ENCODE data around the gene CD9. TPM values are rescaled to one million over a fixed set of nuclear protein-coding genes. Genes with fewer than 3 reads are reported as not detected.

The CD9 gene
- polyA plus RNA-seq, 3 donors: 7.6 to 323 (median 7.7) TPM

- Mint-ChIP-seq H3K27me3 (ENCODE audit: low read depth in 3 of 3) (peaks cover 8 to 18% (median 14%) of the 10 kb centered on the region in 3 donors), H3K36me3 (peaks cover 2 to 8% of the 10 kb centered on the region in 2 donors), H3K27ac (peak overlapping the region in 4 of 7 donors; percentile 6 to 57 (median 36)), H3K4me3 (peak overlapping the region; percentile 54 to 64), H3K9me3 (peaks cover 0 to 3% (median 0%) of the 10 kb centered on the region in 7 donors), H3K4me1 (peaks cover 42% of the 10 kb centered on the region)
- 57% methylated on average over 2 of the region's 16 CpGs for WGBS (ENCODE audit: insufficient coverage)
- no peak overlapping the region for H3K4me2 ChIP-seq (replicated peaks; ENCODE audit: extremely low read depth, low read length, poor library complexity, severe bottlenecking)
- no peaks in the 10 kb centered on the region for H4K20me1 ChIP-seq (ENCODE audit: insufficient read depth, low read length)
- H3K9ac ChIP-seq (ENCODE audit: insufficient read depth, low read length, poor library complexity, severe bottlenecking): no peak overlapping the region
- peak overlapping the region; percentile 59 for H2AFZ ChIP-seq (ENCODE audit: insufficient read depth, low read depth, low read length, poor library complexity, severe bottlenecking)
- no peak for TF ChIP-seq CTCF (IDR thresholded peaks at IDR 0.05)
- no peak overlapping the region for H3K27ac ChIP-seq (ENCODE audit: low read depth in 1 of 2, low read length in 2 of 2)
- no peaks in the 10 kb centered on the region for H3K9me3 ChIP-seq (replicated peaks in 1 of 2; ENCODE audit: control insufficient read depth in 1 of 2, insufficient read depth in 1 of 2, low read length in 2 of 2)
- H3K4me3 ChIP-seq (replicated peaks in 1 of 3; ENCODE audit: low read depth in 2 of 3, low read length in 3 of 3): no peak overlapping the region
- H3K36me3 ChIP-seq (replicated peaks in 1 of 2; ENCODE audit: control insufficient read depth in 1 of 2, insufficient read depth in 2 of 2, low read length in 2 of 2): no peaks in the 10 kb centered on the region
- H3K79me2 ChIP-seq (ENCODE audit: insufficient read depth, low read length): no peaks in the 10 kb centered on the region
- DNase-seq: no peak
- intact Hi-C loops (cut with micrococcal nuclease): no loop called here
- peaks cover 7 to 17% of the 10 kb centered on the region in 2 donors for H3K4me1 ChIP-seq (ENCODE audit: control insufficient read depth in 1 of 2, insufficient read depth in 2 of 2, low read length in 2 of 2)
- H3K27me3 ChIP-seq (ENCODE audit: control insufficient read depth in 2 of 2, insufficient read depth in 2 of 2, low read length in 2 of 2): no peaks in the 10 kb centered on the region
These were observed 38.9 kb upstream of the CD9 start for GRCh38 chr12:6161124-6161882.

GRCh38 chr12:6163416-6164060, 36.7 kb upstream of the CD9 start:
- no peak for DNase-seq
- no peak overlapping the region for H3K27ac ChIP-seq (ENCODE audit: low read depth in 1 of 2, low read length in 2 of 2)
- no peaks in the 10 kb centered on the region for H4K20me1 ChIP-seq (ENCODE audit: insufficient read depth, low read length)
- no peaks in the 10 kb centered on the region for H3K79me2 ChIP-seq (ENCODE audit: insufficient read depth, low read length)
- H3K27me3 ChIP-seq (ENCODE audit: control insufficient read depth in 2 of 2, insufficient read depth in 2 of 2, low read length in 2 of 2): no peaks in the 10 kb centered on the region
- H3K27ac Mint-ChIP-seq: peak overlapping the region in 5 of 7 donors; percentile 41 to 89 (median 77)
- H3K36me3 ChIP-seq (replicated peaks in 1 of 2; ENCODE audit: control insufficient read depth in 1 of 2, insufficient read depth in 2 of 2, low read length in 2 of 2): no peaks in the 10 kb centered on the region
- TF ChIP-seq CTCF (IDR thresholded peaks at IDR 0.05): no peak
- H3K4me1 Mint-ChIP-seq: peaks cover 64% of the 10 kb centered on the region
- H3K9me3 ChIP-seq (replicated peaks in 1 of 2; ENCODE audit: control insufficient read depth in 1 of 2, insufficient read depth in 1 of 2, low read length in 2 of 2): no peaks in the 10 kb centered on the region
- WGBS (ENCODE audit: insufficient coverage): 85% methylated on average over 5 of the region's 8 CpGs
- peaks cover 30 to 38% of the 10 kb centered on the region in 2 donors for H3K4me1 ChIP-seq (ENCODE audit: control insufficient read depth in 1 of 2, insufficient read depth in 2 of 2, low read length in 2 of 2)
- no peak overlapping the region for H2AFZ ChIP-seq (ENCODE audit: insufficient read depth, low read depth, low read length, poor library complexity, severe bottlenecking)
- H3K27me3 Mint-ChIP-seq (ENCODE audit: low read depth in 3 of 3): peaks cover 8 to 18% (median 13%) of the 10 kb centered on the region in 3 donors
- no peak overlapping the region for H3K4me3 ChIP-seq (replicated peaks in 1 of 3; ENCODE audit: low read depth in 2 of 3, low read length in 3 of 3)
- no peak overlapping the region for H3K9ac ChIP-seq (ENCODE audit: insufficient read depth, low read length, poor library complexity, severe bottlenecking)
- intact Hi-C loops (cut with micrococcal nuclease): no loop called here
- H3K4me3 Mint-ChIP-seq: no peak overlapping the region
- peaks cover 2 to 8% of the 10 kb centered on the region in 2 donors for H3K36me3 Mint-ChIP-seq
- peaks cover 0 to 3% (median 0%) of the 10 kb centered on the region in 7 donors for H3K9me3 Mint-ChIP-seq
- no peak overlapping the region for H3K4me2 ChIP-seq (replicated peaks; ENCODE audit: extremely low read depth, low read length, poor library complexity, severe bottlenecking)

All from CD14-positive monocyte (primary cell).